ENCODE measurements around the gene NXPE2.
"Not testable (repeated sequence)": the region's sequence is repeated elsewhere in the genome, so short reads cannot be mapped to it uniquely, and the experiment has no call there.

NXPE2 gene

GRCh38 chr11:114678125-114679036 is at the start of gene NXPE2:
Gene NXPE2, plus strand, starts transcription at chr11:114678527. Its CDS starts 49 bp downstream, at chr11:114678576.
- DNase-seq (ENCODE audit: low read depth in 1 of 2, low spot score in 1 of 2): no peak
- in situ Hi-C loops (cut with HindIII; ENCODE audit: low pct_unique_long_range_greater_than_20kb, low sequenced_read_pairs): no loop called here
- TF ChIP-seq JUND (IDR thresholded peaks at IDR 0.05; ENCODE audit: low read depth): no peak

GRCh38 chr11:114631445-114631965 is 46.8 kb upstream of the NXPE2 start:
- in situ Hi-C loops (cut with HindIII; ENCODE audit: low pct_unique_long_range_greater_than_20kb, low sequenced_read_pairs); DNase-seq (ENCODE audit: low read depth in 1 of 2, low spot score in 1 of 2): not testable (repeated sequence)

- in situ Hi-C loops (cut with HindIII; ENCODE audit: low pct_unique_long_range_greater_than_20kb, low sequenced_read_pairs); DNase-seq (ENCODE audit: low read depth in 1 of 2, low spot score in 1 of 2): not testable (repeated sequence)
Measured at GRCh38 chr11:114639440-114639839, 38.9 kb upstream of the NXPE2 start.

- no peak for DNase-seq (ENCODE audit: low read depth in 1 of 2, low spot score in 1 of 2)
- TF ChIP-seq JUND (IDR thresholded peaks at IDR 0.05; ENCODE audit: low read depth): no peak
- in situ Hi-C loops (cut with HindIII; ENCODE audit: low pct_unique_long_range_greater_than_20kb, low sequenced_read_pairs): no loop called here
Measured at GRCh38 chr11:114650661-114651060, 27.7 kb upstream of the NXPE2 start.

GRCh38 chr11:114651145-114651718 is 27.1 kb upstream of the NXPE2 start:
- in situ Hi-C loops (cut with HindIII; ENCODE audit: low pct_unique_long_range_greater_than_20kb, low sequenced_read_pairs): no loop called here
- no peak for DNase-seq (ENCODE audit: low read depth in 1 of 2, low spot score in 1 of 2)
- TF ChIP-seq JUND (IDR thresholded peaks at IDR 0.05; ENCODE audit: low read depth): no peak

GRCh38 chr11:114653148-114653547 is 25.2 kb upstream of the NXPE2 start:
- in situ Hi-C loops (cut with HindIII; ENCODE audit: low pct_unique_long_range_greater_than_20kb, low sequenced_read_pairs): no loop called here
- TF ChIP-seq JUND (IDR thresholded peaks at IDR 0.05; ENCODE audit: low read depth): no peak
- no peak for DNase-seq (ENCODE audit: low read depth in 1 of 2, low spot score in 1 of 2)

GRCh38 chr11:114664641-114665040 is 13.7 kb upstream of the NXPE2 start:
- no peak for TF ChIP-seq JUND (IDR thresholded peaks at IDR 0.05; ENCODE audit: low read depth)
- no peak for DNase-seq (ENCODE audit: low read depth in 1 of 2, low spot score in 1 of 2)
- in situ Hi-C loops (cut with HindIII; ENCODE audit: low pct_unique_long_range_greater_than_20kb, low sequenced_read_pairs): no loop called here

GRCh38 chr11:114666760-114667159 is 11.6 kb upstream of the NXPE2 start:
- in situ Hi-C loops (cut with HindIII; ENCODE audit: low pct_unique_long_range_greater_than_20kb, low sequenced_read_pairs): no loop called here
- DNase-seq (ENCODE audit: low read depth in 1 of 2, low spot score in 1 of 2): no peak
- no peak for TF ChIP-seq JUND (IDR thresholded peaks at IDR 0.05; ENCODE audit: low read depth)

- DNase-seq (ENCODE audit: low read depth in 1 of 2, low spot score in 1 of 2): no peak
- no peak for TF ChIP-seq JUND (IDR thresholded peaks at IDR 0.05; ENCODE audit: low read depth)
- in situ Hi-C loops (cut with HindIII; ENCODE audit: low pct_unique_long_range_greater_than_20kb, low sequenced_read_pairs): no loop called here
Measured at GRCh38 chr11:114668109-114668508, 10.2 kb upstream of the NXPE2 start.

GRCh38 chr11:114673661-114674060 is 4.7 kb upstream of the NXPE2 start:
- DNase-seq (ENCODE audit: low read depth in 1 of 2, low spot score in 1 of 2): no peak
- in situ Hi-C loops (cut with HindIII; ENCODE audit: low pct_unique_long_range_greater_than_20kb, low sequenced_read_pairs): no loop called here
- TF ChIP-seq JUND (IDR thresholded peaks at IDR 0.05; ENCODE audit: low read depth): no peak

GRCh38 chr11:114679505-114679904 is 1.2 kb downstream of the NXPE2 start:
- no peak for DNase-seq (ENCODE audit: low read depth in 1 of 2, low spot score in 1 of 2)
- in situ Hi-C loops (cut with HindIII; ENCODE audit: low pct_unique_long_range_greater_than_20kb, low sequenced_read_pairs): no loop called here
- no peak for TF ChIP-seq JUND (IDR thresholded peaks at IDR 0.05; ENCODE audit: low read depth)

GRCh38 chr11:114683007-114683406 is 4.7 kb downstream of the NXPE2 start:
- in situ Hi-C loops (cut with HindIII; ENCODE audit: low pct_unique_long_range_greater_than_20kb, low sequenced_read_pairs): no loop called here
- peak in 1 of 2 experiments; percentile 16 for DNase-seq (ENCODE audit: low read depth in 1 of 2, low spot score in 1 of 2)
- no peak for TF ChIP-seq JUND (IDR thresholded peaks at IDR 0.05; ENCODE audit: low read depth)

GRCh38 chr11:114684636-114685035 is 6.3 kb downstream of the NXPE2 start:
- no peak for TF ChIP-seq JUND (IDR thresholded peaks at IDR 0.05; ENCODE audit: low read depth)
- DNase-seq (ENCODE audit: low read depth in 1 of 2, low spot score in 1 of 2): no peak
- in situ Hi-C loops (cut with HindIII; ENCODE audit: low pct_unique_long_range_greater_than_20kb, low sequenced_read_pairs): no loop called here

Data from T47D (cell line).